MM.1S (cell line): ENCODE data around the gene FOXN3.

Experiments
- CTCF ChIP-seq: fragments of 300-600 bp; sonication (generic); IDR thresholded peaks from 2 replicates; pipeline ENCODE4 v1.5.1; 2016; ENCODE audit warnings: antibody characterized with exemption, low read length, mixed read lengths
- EZH2phosphoT487 ChIP-seq: fragments of 300-600 bp; sonication (generic); IDR thresholded peaks from 2 replicates; pipeline ENCODE4 v1.6.1; 2018; ENCODE audit warnings: antibody characterized with exemption, low read length

DNA sequence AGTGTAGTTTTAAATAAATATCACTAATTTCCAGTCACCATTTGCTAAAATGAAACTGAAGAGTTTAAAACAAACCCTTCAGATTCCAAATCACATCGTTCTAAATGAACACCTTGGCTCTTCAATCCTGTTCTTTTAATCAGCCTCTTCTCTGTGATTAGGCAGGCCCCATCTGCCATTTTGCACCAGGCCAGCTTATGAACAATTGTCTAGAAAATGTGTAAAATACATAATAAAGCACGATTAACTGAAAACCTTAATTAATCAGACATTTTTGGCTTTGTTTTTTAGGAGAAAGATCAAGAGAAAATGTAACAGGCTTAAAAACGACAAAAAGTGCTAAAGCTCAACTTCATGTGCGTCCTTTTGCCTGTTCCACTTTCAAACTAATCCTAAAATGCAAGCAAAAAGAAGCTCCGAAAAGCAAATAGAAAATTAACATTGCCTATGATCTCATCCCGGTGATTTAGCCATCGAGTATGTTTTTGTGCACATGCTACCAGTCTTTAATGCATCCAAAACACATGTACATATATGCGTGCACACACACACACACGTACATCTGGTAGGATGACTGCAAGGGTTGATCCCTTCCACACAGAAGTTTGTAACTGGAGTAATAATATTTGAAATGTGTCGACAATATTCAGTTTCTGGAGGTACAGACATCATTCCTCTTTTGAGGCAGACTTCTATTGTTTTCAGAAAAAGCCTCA is 288.6 kb downstream of the FOXN3 start:
- TF ChIP-seq CTCF (no peak), EZH2phosphoT487 (no peak)
